A673 (cell line): ENCODE measurements around the gene AFAP1L1.

ENCODE experiments used
- CTCF ChIP-seq: fragments of 300-800, 200-600 bp; sonication (generic); conservative IDR thresholded peaks from 2 replicates; pipeline ENCODE4 v1.5.1; 2017; ENCODE audit warnings: low read depth, mild to moderate bottlenecking, antibody characterized with exemption, low read length, moderate library complexity, mixed read lengths
- EZH2 ChIP-seq: fragments of 200-600 bp; sonication (generic); IDR thresholded peaks from 2 replicates; pipeline ENCODE4 v1.6.1; 2017; ENCODE audit warnings: borderline replicate concordance, low read depth, mild to moderate bottlenecking, mixed read lengths, antibody characterized with exemption, low read length; ENCODE audit not compliant: poor library complexity, severe bottlenecking

DNA sequence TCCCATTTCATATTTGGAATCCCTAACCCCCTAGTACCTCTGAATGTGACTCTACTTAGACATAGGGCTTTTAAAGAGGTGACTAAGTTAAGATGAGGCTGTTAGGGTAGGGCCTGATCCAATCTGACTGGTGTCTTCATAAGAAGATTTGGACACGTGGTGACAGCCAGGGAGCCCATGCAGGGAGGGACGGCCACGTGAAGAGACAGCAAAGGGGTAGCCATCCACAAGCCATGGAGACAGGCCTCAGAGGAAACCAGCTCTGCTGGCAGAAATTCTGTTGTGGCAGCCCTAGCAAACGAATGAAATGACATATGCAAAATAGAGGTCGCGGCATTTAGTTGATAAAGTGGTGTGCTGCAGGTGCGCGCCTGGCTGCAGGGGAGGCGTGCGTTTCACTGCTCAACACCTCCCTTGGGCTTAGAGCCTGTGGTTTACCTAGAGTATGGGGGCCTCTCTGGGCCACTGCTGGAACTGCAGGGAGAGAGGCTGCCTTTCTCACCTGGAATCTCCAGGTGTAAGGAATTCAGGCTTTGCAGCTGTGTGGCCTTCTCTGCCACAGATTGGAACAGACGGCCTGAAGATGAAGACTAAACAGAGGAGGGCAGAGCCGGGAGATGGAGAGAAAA lies 7.1 kb upstream of the AFAP1L1 start:
- peak; percentile 37 for TF ChIP-seq CTCF
- no peak for TF ChIP-seq EZH2
